Astrocyte of the cerebellum (primary cell): ENCODE results near the gene PTPRH.

ENCODE experiments used
- DNase-seq: peaks from one replicate; pipeline ENCODE4 v3.0.0-alpha.2; 2011; ENCODE audit warnings: low read depth
- H3K4me3 ChIP-seq: 2 replicates; pipeline ENCODE4 v1.5.1; 2011; ENCODE audit warnings: mild to moderate bottlenecking, low read depth, low read length, moderate library complexity
- CTCF ChIP-seq: IDR thresholded peaks from 2 replicates; pipeline ENCODE4 v1.5.1; 2012; ENCODE audit warnings: low read length, low read depth, moderate library complexity, mild to moderate bottlenecking; ENCODE audit errors: missing control alignments
- in situ Hi-C: cut with HindIII; loops from 2 replicates; pipeline ENCODE4 v1.10.0; 2017; ENCODE audit warnings: low sequenced_read_pairs

Gene PTPRH

GRCh38 chr19:55250262-55251036 is 41.1 kb upstream of the PTPRH start:
- DNase-seq = no peak
- no peak for TF ChIP-seq CTCF
- in situ Hi-C loops = loop anchor here (10.0 kb wide), 1 partner anchor 76 kb away; no protein-coding TSS in a partner anchor
- no peak overlapping the region for H3K4me3 ChIP-seq

DNA sequence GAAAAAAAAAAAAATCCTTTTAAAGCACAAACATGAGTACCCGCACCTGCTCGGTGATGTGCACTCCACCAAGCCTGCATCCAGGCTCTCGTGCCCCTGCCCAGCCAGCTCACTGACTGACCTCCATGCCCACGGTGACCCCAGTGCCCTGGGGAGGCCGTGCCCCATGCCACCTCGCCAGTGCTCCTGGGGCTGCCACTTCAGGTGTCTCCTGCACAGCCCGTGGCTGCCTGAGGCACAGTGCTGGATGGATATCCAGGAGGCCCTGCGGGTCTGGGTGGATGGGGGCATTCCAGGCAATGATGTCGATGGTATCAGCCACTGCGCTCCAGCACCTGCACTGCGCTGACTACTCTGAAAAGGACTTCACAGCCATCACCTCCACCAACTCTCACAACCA is 40.5 kb upstream of the PTPRH start:
- no peak for TF ChIP-seq CTCF
- DNase-seq = no peak
- in situ Hi-C loops = loop anchor here (10.0 kb wide), 1 partner anchor 75 kb away; no protein-coding TSS in a partner anchor
- no peak overlapping the region for H3K4me3 ChIP-seq

- TF ChIP-seq CTCF = no peak
- H3K4me3 ChIP-seq = no peak overlapping the region
- in situ Hi-C loops = no loop called here
- DNase-seq = no peak
Observed at GRCh38 chr19:55248704-55249103, 39.4 kb upstream of the PTPRH start.

DNA sequence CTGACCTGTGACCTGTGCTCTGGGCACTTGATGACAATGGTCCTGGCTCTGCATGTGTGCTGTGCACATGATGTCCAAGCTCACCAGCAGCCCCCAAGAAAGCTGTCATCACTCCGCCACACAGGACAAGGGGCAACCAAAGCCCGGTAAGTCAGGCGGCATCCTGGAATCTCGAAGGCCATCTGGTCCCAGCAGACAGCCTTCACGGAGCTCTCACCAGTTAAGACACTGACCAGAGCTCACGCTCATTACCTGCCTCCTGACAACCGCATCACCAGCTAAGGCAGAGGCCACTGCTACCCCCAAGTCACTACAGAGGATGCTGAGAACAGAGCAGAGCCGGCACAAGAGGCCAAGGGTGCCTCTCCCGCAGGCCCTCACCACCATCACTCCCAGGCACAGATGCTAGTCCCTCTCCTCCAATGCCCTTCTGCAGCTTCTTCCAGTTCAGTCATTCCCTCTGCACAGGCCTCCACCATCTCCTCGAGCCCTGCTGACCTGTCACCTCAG is 38.9 kb upstream of the PTPRH start:
- TF ChIP-seq CTCF = no peak
- no peak for DNase-seq
- in situ Hi-C loops = no loop called here
- H3K4me3 ChIP-seq = no peak overlapping the region

- TF ChIP-seq CTCF = no peak
- no peak overlapping the region for H3K4me3 ChIP-seq
- in situ Hi-C loops = no loop called here
- no peak for DNase-seq
Observed at GRCh38 chr19:55247621-55248099, 38.4 kb upstream of the PTPRH start.

GRCh38 chr19:55246462-55247451 is 37.5 kb upstream of the PTPRH start:
- no peak for DNase-seq
- no peak for TF ChIP-seq CTCF
- no peak overlapping the region for H3K4me3 ChIP-seq
- in situ Hi-C loops = no loop called here
